ENCODE measurements around the gene U2AF2.

U2AF2 gene

DNA sequence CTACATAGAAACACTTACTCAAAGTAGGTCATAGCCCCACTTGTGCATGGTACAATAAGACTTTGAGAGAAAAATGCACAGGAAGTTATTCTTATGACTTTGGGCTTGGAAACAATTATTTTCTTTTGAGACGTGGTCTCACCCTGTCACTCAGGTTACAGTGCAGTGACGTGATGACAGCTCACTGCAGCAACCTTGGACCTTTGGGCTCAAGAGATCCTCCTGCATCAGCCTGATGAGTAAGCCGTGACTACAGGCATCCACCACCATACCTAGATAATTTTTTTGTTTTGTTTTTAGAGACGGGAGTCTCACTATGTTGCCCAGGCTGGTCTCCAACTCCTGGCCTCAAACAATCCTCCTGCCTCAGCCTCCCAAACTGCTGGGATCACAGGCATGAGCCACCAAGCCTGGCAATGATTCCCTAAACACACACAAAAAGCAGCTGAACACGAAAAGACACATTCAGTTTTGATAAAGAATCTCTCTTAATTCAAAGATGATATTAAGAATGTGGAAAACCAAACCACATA lies 65.4 kb downstream of the U2AF2 start:
- DNase-seq = no peak

- no peak for DNase-seq
These were observed 66.0 kb downstream of the U2AF2 start for GRCh38 chr19:55720801-55721200.

DNA sequence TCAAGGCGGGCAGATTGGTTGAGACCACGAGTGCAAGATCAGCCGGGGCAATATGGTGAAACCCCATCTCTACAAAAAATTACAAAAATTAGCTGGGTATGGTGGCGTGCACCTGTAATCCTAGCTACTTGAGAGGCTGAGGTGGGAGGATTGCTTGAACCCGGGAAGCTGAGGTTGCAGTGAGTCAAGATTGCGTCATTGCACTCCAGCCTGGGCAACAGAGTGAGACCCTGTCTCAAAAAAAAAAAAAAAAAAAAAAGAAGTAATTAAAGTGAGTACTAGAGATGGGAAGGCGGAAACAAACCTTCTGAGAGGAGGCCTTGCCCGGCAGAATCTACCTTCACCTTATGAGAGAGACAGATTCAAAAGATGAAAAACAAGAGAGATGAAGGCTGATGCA lies 68.7 kb downstream of the U2AF2 start:
- no peak for DNase-seq
